Adipocyte (in vitro differentiated cells): Measurements from ENCODE around the gene ACHE.

Experiments
- DNase-seq: peaks from one replicate; pipeline ENCODE4 v3.0.0-alpha.2; 2015; ENCODE audit warnings: low read depth
- H3K27me3 ChIP-seq: replicated peaks from 2 replicates; pipeline ENCODE4 v1.7.0; 2013; ENCODE audit warnings: mild to moderate bottlenecking, low read length, moderate library complexity; ENCODE audit not compliant: control insufficient read depth, insufficient read depth
- H3K36me3 ChIP-seq: 2 replicates; pipeline ENCODE4 v1.7.0; 2013; ENCODE audit warnings: low read length, mild to moderate bottlenecking, moderate library complexity; ENCODE audit not compliant: control insufficient read depth, insufficient read depth, severe bottlenecking
- H3K4me1 ChIP-seq: 2 replicates; pipeline ENCODE4 v1.7.0; 2013; ENCODE audit warnings: mild to moderate bottlenecking, low read length, moderate library complexity; ENCODE audit not compliant: control insufficient read depth, insufficient read depth
- H3K4me3 ChIP-seq: 2 replicates; pipeline ENCODE4 v1.7.0; 2013; ENCODE audit warnings: mild to moderate bottlenecking, low read length, moderate library complexity
- H3K9ac ChIP-seq: 2 replicates; pipeline ENCODE4 v1.7.0; 2013; ENCODE audit warnings: mild to moderate bottlenecking, low read length, moderate library complexity
- H3K9me3 ChIP-seq: 2 replicates; pipeline ENCODE4 v1.7.0; 2013; ENCODE audit warnings: mild to moderate bottlenecking, low read length, moderate library complexity; ENCODE audit not compliant: control insufficient read depth

The ACHE gene

GRCh38 chr7:100879685-100880261 lies 15.9 kb downstream of the ACHE start:
- DNase-seq, result no peak
- H3K36me3 ChIP-seq, result peaks cover 53% of the 10 kb centered on the region
- no peak overlapping the region for H3K4me3 ChIP-seq
- H3K27me3 ChIP-seq, result no peaks in the 10 kb centered on the region
- H3K9me3 ChIP-seq, result no peaks in the 10 kb centered on the region
- H3K9ac ChIP-seq, result no peak overlapping the region
- H3K4me1 ChIP-seq, result peaks cover 14% of the 10 kb centered on the region

GRCh38 chr7:100878685-100879084 lies 17.0 kb downstream of the ACHE start:
- no peaks in the 10 kb centered on the region for H3K27me3 ChIP-seq
- no peaks in the 10 kb centered on the region for H3K9me3 ChIP-seq
- peaks cover 47% of the 10 kb centered on the region for H3K36me3 ChIP-seq
- DNase-seq, result no peak
- no peak overlapping the region for H3K9ac ChIP-seq
- no peak overlapping the region for H3K4me3 ChIP-seq
- H3K4me1 ChIP-seq, result peaks cover 24% of the 10 kb centered on the region

DNA sequence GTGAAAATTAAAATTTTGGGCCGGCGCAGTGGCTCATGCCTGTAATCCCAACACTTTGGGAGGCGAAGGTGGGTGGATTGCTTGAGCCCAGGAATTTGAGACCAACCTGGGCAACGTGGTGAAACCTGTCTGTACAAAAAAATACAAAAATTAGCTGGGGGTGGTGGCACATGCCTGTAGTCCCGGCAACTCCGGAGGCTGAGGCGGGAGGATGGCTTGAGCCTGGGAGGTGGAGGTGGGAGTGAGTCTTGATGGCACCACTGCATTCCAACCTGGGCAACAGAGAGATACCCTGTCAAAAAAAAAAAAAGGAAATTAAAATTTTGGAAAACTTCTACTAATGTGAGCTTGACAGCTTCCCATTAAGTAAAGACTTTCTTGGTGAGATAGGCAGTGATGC lies 17.7 kb downstream of the ACHE start:
- no peak overlapping the region for H3K9ac ChIP-seq
- peaks cover 26% of the 10 kb centered on the region for H3K4me1 ChIP-seq
- H3K27me3 ChIP-seq, result no peaks in the 10 kb centered on the region
- DNase-seq, result no peak
- H3K4me3 ChIP-seq, result no peak overlapping the region
- peaks cover 47% of the 10 kb centered on the region for H3K36me3 ChIP-seq
- H3K9me3 ChIP-seq, result no peaks in the 10 kb centered on the region

- DNase-seq, result peak; percentile 62
- Histone ChIP-seq H3K4me1 (peaks cover 26% of the 10 kb centered on the region), H3K9me3 (no peaks in the 10 kb centered on the region), H3K9ac (peak overlapping the region; percentile 98), H3K27me3 (no peaks in the 10 kb centered on the region), H3K4me3 (peak overlapping the region; percentile 98), H3K36me3 (peaks cover 48% of the 10 kb centered on the region)
These were observed 20.3 kb downstream of the ACHE start for GRCh38 chr7:100875356-100875751.

GRCh38 chr7:100874577-100875355 lies 20.9 kb downstream of the ACHE start, which contains the start of gene SRRT:
TSS of gene SRRT (plus strand) at chr7:100875103. CDS start at chr7:100875591, 488 bp downstream.
- DNase-seq, result peak; percentile 100
- Histone ChIP-seq H3K4me1 (peaks cover 26% of the 10 kb centered on the region), H3K9me3 (no peaks in the 10 kb centered on the region), H3K4me3 (peak within 1 kb of the TSS; percentile 98), H3K36me3 (peaks cover 53% of the 10 kb centered on the region), H3K9ac (peak within 1 kb of the TSS; percentile 98), H3K27me3 (no peaks in the 10 kb centered on the region)

DNA sequence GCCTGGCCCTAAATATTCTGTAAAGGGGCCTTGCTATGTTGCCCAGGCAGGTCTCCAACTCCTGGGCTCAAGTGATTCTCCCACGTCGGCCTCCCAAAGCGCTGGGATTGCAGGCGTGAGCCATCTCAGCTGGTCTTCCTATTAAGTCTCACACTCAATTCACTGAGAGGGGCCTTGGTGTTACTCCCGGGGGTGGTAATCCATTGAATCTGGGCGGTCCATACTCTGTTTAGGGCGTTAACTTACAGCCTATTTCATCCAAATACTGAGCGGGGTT lies 21.4 kb downstream of the ACHE start:
- Histone ChIP-seq H3K4me1 (peaks cover 26% of the 10 kb centered on the region), H3K9ac (peak overlapping the region; percentile 98), H3K9me3 (no peaks in the 10 kb centered on the region), H3K4me3 (peak overlapping the region; percentile 98), H3K27me3 (no peaks in the 10 kb centered on the region), H3K36me3 (peaks cover 52% of the 10 kb centered on the region)
- DNase-seq, result no peak

DNA sequence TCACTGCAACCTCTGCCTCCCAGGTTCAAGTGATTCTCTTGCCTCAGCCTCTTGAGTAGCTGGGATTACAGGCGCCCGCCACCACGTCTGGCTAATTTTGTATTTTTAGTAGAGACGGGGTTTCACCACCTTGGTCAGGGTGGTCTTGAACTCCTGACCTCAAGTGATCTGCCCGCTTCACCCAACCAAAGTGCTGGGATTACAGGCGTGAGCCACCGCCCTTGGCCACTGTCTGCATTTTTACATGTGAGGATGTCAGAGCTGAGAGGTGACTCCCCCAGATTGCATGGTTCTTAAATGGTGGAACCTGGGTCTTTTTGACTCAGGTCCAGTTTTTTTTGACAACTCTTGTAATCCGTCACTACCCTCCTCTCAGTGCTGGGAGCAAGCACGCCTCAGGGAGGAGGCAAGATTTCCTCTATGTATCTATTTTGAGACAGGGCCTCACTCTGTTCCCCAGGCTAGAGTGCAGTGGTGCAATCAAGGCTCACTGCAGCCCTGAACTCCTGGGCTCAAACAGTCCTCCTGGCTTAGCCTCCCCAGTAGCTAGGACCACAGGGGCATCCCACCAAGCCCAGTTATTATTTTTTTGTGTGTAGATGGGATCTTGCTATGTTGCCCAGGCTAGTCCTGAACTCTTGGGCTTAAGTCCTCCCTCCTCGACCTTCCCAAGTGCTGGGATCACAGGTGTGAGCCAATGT lies 21.9 kb downstream of the ACHE start:
- peak overlapping the region; percentile 98 for H3K9ac ChIP-seq
- H3K4me1 ChIP-seq, result peaks cover 31% of the 10 kb centered on the region
- no peaks in the 10 kb centered on the region for H3K27me3 ChIP-seq
- peaks cover 48% of the 10 kb centered on the region for H3K36me3 ChIP-seq
- DNase-seq, result no peak
- no peaks in the 10 kb centered on the region for H3K9me3 ChIP-seq
- H3K4me3 ChIP-seq, result peak overlapping the region; percentile 98

DNA sequence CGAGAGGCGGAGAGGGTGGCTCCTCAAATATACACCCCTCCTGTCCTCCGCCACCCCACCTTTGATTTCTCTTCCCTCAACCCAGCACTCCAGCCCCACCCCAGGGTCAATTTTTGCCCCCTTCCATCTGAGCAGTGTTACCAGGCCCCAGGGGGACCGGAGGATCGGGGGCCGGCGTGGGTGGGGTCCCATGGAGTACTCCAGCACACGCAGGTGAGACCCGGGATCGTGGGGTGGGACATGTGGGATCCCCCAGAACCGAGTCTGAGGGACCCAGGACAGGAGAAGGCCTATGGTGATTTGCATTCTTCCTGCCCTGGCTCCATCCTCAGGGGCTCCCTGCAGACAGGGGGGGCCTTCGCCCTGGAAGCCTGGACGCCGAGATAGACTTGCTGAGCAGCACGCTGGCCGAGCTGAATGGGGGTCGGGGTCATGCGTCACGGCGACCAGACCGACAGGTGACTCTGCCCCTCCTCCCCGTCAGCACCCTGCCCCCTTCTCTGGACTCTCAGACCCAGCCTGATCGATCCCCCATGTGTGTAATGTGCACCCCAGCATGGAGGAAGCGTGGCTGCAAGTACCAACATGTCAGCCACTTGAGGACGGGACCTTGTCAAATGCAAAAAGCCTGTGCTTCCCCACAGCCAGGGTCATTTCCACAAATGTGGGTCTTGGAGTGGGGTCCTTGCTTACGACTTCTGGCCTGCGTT lies 27.8 kb downstream of the ACHE start:
- Histone ChIP-seq H3K4me3 (peak overlapping the region; percentile 93), H3K9ac (peak overlapping the region; percentile 99), H3K27me3 (no peaks in the 10 kb centered on the region), H3K4me1 (peaks cover 22% of the 10 kb centered on the region), H3K9me3 (no peaks in the 10 kb centered on the region), H3K36me3 (peaks cover 30% of the 10 kb centered on the region)
- peak; percentile 25 for DNase-seq

GRCh38 chr7:100867040-100867775 lies 28.5 kb downstream of the ACHE start, which contains the start of gene TRIP6:
TSS of gene TRIP6 (plus strand) at chr7:100867387. CDS start at chr7:100867498, 111 bp downstream.
- no peaks in the 10 kb centered on the region for H3K27me3 ChIP-seq
- peaks cover 25% of the 10 kb centered on the region for H3K36me3 ChIP-seq
- H3K4me3 ChIP-seq, result peak within 1 kb of the TSS; percentile 93
- peak within 1 kb of the TSS; percentile 99 for H3K9ac ChIP-seq
- H3K9me3 ChIP-seq, result no peaks in the 10 kb centered on the region
- peaks cover 22% of the 10 kb centered on the region for H3K4me1 ChIP-seq
- DNase-seq, result peak; percentile 96

DNA sequence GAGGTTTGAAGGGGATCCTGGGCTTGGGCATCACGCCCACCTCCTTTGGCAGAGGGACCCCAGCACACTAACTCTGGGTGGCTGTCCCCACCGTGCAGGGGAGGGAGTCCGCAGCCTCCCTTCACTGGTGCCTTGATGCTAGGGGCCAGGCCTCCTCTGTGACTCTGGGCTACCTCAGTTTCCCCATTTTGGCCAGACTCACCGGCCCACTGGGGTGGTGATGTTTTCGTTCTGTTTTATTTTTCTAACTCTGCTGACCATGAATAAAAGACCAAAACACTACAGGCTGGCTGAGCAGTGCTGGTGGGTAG lies 29.0 kb downstream of the ACHE start:
- Histone ChIP-seq H3K9ac (peak overlapping the region; percentile 99), H3K4me1 (peaks cover 22% of the 10 kb centered on the region), H3K27me3 (no peaks in the 10 kb centered on the region), H3K36me3 (peaks cover 21% of the 10 kb centered on the region), H3K4me3 (peak overlapping the region; percentile 93), H3K9me3 (no peaks in the 10 kb centered on the region)
- no peak for DNase-seq
